Stimulated activated effector memory CD8-positive, alpha-beta T cell treated with anti-CD3 and anti-CD28 coated beads, Interleukin-12 subunit alpha, Interleukin-12 subunit beta, amount 100 ng/mL, for 72 hours (primary cell): ENCODE data around the gene FBXO38.

Experiments
- ATAC-seq: fragments of 150-1000 bp; cut with Tn5 transposase; 2 replicates; pipeline ENCODE4 v1.10.0; 2021
- DNase-seq, 2 donors: peaks; one replicate each; pipeline ENCODE4 v3.0.0; 2021 to 2022; ENCODE audit warnings: low spot score in 2 of 2
- H3K27ac Mint-ChIP-seq: one replicate; pipeline ENCODE4 v1.8.0; 2022; ENCODE audit warnings: mild to moderate bottlenecking, mixed read lengths
- H3K36me3 Mint-ChIP-seq: one replicate; pipeline ENCODE4 v1.8.0; 2022; ENCODE audit warnings: mild to moderate bottlenecking, mixed read lengths
- H3K4me1 Mint-ChIP-seq: one replicate; pipeline ENCODE4 v1.8.0; 2022; ENCODE audit warnings: mixed read lengths
- H3K4me3 Mint-ChIP-seq: one replicate; pipeline ENCODE4 v1.8.0; 2022; ENCODE audit warnings: mild to moderate bottlenecking, mixed read lengths
- H3K9me3 Mint-ChIP-seq: one replicate; pipeline ENCODE4 v1.8.0; 2022; ENCODE audit warnings: mixed read lengths

FBXO38 gene

DNA sequence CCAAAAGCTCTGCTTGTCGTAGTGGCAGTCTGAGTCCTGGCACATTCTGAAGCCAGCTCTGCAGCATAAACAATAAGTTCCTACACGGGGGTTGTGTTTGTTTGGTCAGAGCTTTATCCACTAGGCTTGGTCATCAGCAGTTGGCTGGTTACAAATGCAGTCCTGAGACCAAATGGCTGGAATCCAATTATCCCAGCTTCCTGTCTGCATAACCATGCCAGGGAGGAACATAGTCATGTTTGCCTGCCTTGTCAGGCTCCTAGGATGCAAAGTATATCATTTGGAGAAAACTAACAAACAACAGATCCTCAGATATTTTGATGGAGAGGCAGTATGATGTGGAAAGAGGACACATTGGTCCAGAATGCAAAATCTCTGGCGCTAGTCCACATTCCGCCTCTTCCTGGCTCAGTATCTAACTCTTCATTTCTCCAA, 85.8 kb downstream of the FBXO38 start:
- Mint-ChIP-seq H3K27ac (no peak overlapping the region), H3K4me1 (no peaks in the 10 kb centered on the region), H3K4me3 (no peak overlapping the region), H3K9me3 (no peaks in the 10 kb centered on the region), H3K36me3 (no peaks in the 10 kb centered on the region)
- DNase-seq (no peak), ATAC-seq (no peak)

DNA sequence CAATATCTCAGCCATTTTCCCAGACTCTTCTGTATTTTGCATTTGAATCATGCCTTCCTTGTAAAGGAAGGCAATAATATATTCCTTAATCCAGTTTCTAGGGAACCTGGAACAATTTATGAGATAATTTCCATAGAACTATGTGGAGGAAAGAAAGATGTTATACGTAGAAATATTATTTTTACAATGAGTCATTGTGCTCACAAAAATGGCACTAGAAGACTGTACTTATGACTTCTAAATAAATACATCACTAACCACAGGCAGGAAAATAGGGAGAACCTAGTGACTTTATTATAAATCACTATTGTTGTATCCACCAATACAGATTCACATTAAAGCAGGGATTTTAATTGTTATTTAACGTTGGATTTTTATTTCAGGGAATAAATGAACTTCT, 87.6 kb downstream of the FBXO38 start:
- Mint-ChIP-seq H3K4me1 (no peaks in the 10 kb centered on the region), H3K9me3 (no peaks in the 10 kb centered on the region), H3K36me3 (no peaks in the 10 kb centered on the region), H3K4me3 (no peak overlapping the region), H3K27ac (no peak overlapping the region)
- no peak for ATAC-seq
- no peak for DNase-seq

GRCh38 chr5:148474025-148474511, 90.3 kb downstream of the FBXO38 start:
- Mint-ChIP-seq H3K36me3 (no peaks in the 10 kb centered on the region), H3K4me3 (no peak overlapping the region), H3K9me3 (no peaks in the 10 kb centered on the region), H3K4me1 (no peaks in the 10 kb centered on the region), H3K27ac (no peak overlapping the region)
- ATAC-seq: no peak
- DNase-seq: no peak

- H3K36me3 Mint-ChIP-seq: no peaks in the 10 kb centered on the region
- ATAC-seq (no peak), DNase-seq (no peak)
- no peaks in the 10 kb centered on the region for H3K4me1 Mint-ChIP-seq
- H3K4me3 Mint-ChIP-seq: no peak overlapping the region
- H3K27ac Mint-ChIP-seq: no peak overlapping the region
- H3K9me3 Mint-ChIP-seq: no peaks in the 10 kb centered on the region
These were observed 92.5 kb downstream of the FBXO38 start for GRCh38 chr5:148476302-148476701.

- Mint-ChIP-seq H3K9me3 (no peaks in the 10 kb centered on the region), H3K4me3 (no peak overlapping the region), H3K4me1 (peaks cover 5% of the 10 kb centered on the region), H3K27ac (no peak overlapping the region), H3K36me3 (no peaks in the 10 kb centered on the region)
- DNase-seq (no peak), ATAC-seq (no peak)
These were observed 93.7 kb downstream of the FBXO38 start for GRCh38 chr5:148477429-148477828.

- Mint-ChIP-seq H3K36me3 (no peaks in the 10 kb centered on the region), H3K9me3 (no peaks in the 10 kb centered on the region), H3K27ac (no peak overlapping the region), H3K4me3 (no peak overlapping the region), H3K4me1 (peaks cover 11% of the 10 kb centered on the region)
- DNase-seq (no peak), ATAC-seq (no peak)
These were observed 98.4 kb downstream of the FBXO38 start for GRCh38 chr5:148482196-148482595.

- no peak overlapping the region for H3K27ac Mint-ChIP-seq
- H3K4me3 Mint-ChIP-seq: no peak overlapping the region
- DNase-seq (peak; percentile 51 to 85), ATAC-seq (peak; percentile 76)
- no peaks in the 10 kb centered on the region for H3K9me3 Mint-ChIP-seq
- peaks cover 11% of the 10 kb centered on the region for H3K4me1 Mint-ChIP-seq
- H3K36me3 Mint-ChIP-seq: no peaks in the 10 kb centered on the region
These were observed 99.1 kb downstream of the FBXO38 start for GRCh38 chr5:148482697-148483462.

- peaks cover 11% of the 10 kb centered on the region for H3K4me1 Mint-ChIP-seq
- H3K4me3 Mint-ChIP-seq: no peak overlapping the region
- DNase-seq (no peak), ATAC-seq (no peak)
- H3K9me3 Mint-ChIP-seq: no peaks in the 10 kb centered on the region
- no peaks in the 10 kb centered on the region for H3K36me3 Mint-ChIP-seq
- no peak overlapping the region for H3K27ac Mint-ChIP-seq
These were observed 100.0 kb downstream of the FBXO38 start for GRCh38 chr5:148483750-148484149.

DNA sequence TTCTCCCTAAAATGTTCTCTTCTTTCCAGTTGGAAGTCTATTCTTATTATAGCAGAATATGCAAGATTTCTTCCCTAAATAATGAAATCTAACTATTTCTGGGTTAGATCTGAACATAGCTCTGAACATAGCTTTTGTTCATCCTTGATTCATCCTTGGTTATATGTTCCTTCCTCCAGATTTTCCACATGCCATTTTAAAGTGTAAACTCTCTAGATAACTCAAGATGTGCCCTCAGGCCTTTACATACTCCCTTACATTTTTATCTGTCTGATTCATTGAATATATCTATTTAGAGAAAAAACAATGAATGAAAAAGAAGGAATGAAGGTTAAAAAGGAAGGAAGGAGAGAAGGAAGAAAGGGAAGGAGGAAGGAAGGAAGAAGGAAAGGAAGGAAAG, 100.9 kb downstream of the FBXO38 start:
- no peaks in the 10 kb centered on the region for H3K9me3 Mint-ChIP-seq
- H3K36me3 Mint-ChIP-seq: no peaks in the 10 kb centered on the region
- no peak overlapping the region for H3K27ac Mint-ChIP-seq
- DNase-seq (no peak), ATAC-seq (no peak)
- H3K4me3 Mint-ChIP-seq: no peak overlapping the region
- peaks cover 11% of the 10 kb centered on the region for H3K4me1 Mint-ChIP-seq

DNA sequence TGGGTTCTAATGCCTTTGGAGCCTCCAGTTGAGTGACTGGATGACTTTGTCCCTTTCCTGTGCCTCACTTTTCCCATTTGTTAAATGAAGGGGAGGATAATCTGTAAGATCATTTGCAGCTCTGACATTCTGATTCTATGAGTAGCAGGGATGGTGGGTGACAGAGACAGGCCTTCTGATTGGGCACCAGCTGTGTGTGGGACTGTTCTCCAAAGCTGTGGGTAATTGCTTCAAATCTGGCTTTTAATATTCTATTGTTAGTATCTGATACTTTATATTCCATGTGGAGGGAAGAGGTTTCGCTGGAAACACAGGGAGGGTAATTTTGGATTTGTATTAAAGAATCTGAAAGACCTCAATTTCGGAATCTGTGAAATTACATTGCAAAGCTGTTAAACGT, 102.7 kb downstream of the FBXO38 start:
- H3K27ac Mint-ChIP-seq: no peak overlapping the region
- no peak for ATAC-seq

GRCh38 chr5:148488757-148489156, 105.0 kb downstream of the FBXO38 start:
- no peaks in the 10 kb centered on the region for H3K4me1 Mint-ChIP-seq
- no peaks in the 10 kb centered on the region for H3K36me3 Mint-ChIP-seq
- ATAC-seq (no peak), DNase-seq (no peak)
- H3K4me3 Mint-ChIP-seq: no peak overlapping the region
- H3K9me3 Mint-ChIP-seq: no peaks in the 10 kb centered on the region
- H3K27ac Mint-ChIP-seq: no peak overlapping the region

More for the DNA sequence above, 102.7 kb downstream of the FBXO38 start:
- no peaks in the 10 kb centered on the region for H3K36me3 Mint-ChIP-seq
- peaks cover 11% of the 10 kb centered on the region for H3K4me1 Mint-ChIP-seq
- H3K4me3 Mint-ChIP-seq: no peak overlapping the region
- no peaks in the 10 kb centered on the region for H3K9me3 Mint-ChIP-seq
- DNase-seq: no peak

GRCh38 chr5:148491015-148491792, 107.4 kb downstream of the FBXO38 start:
- H3K4me3 Mint-ChIP-seq: no peak overlapping the region
- H3K4me1 Mint-ChIP-seq: no peaks in the 10 kb centered on the region
- ATAC-seq (no peak), DNase-seq (no peak)
- H3K9me3 Mint-ChIP-seq: no peaks in the 10 kb centered on the region
- no peaks in the 10 kb centered on the region for H3K36me3 Mint-ChIP-seq
- H3K27ac Mint-ChIP-seq: no peak overlapping the region

- Mint-ChIP-seq H3K36me3 (no peaks in the 10 kb centered on the region), H3K27ac (no peak overlapping the region), H3K9me3 (no peaks in the 10 kb centered on the region), H3K4me3 (no peak overlapping the region), H3K4me1 (no peaks in the 10 kb centered on the region)
- no peak for ATAC-seq
- no peak for DNase-seq
These were observed 108.0 kb downstream of the FBXO38 start for GRCh38 chr5:148491793-148492184.

DNA sequence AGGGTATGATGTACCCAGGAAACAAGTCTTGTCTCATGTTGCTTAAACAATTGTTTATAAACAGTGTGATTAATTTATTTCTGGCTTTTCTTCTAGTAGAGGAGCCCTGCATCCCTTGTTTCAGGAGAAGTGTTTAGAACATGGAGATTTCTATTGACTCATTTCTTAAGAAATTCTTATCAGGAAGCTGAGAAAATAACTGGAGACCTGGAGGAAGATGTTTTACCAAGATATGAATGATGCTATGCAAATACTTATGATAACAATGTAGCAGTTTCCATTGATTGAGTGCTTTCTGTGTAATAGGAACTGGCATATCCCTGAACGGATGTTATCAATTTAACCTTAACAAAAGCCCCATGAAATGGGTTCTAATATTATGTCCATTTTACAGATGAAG, 108.6 kb downstream of the FBXO38 start:
- Mint-ChIP-seq H3K4me3 (no peak overlapping the region), H3K4me1 (no peaks in the 10 kb centered on the region), H3K36me3 (no peaks in the 10 kb centered on the region), H3K9me3 (no peaks in the 10 kb centered on the region), H3K27ac (no peak overlapping the region)
- DNase-seq (no peak), ATAC-seq (no peak)
